GM21447 (cell line): ENCODE results near the gene TMPRSS2.

ENCODE experiments used
- ATAC-seq: cut with Tn5 transposase; IDR thresholded peaks from one replicate; pipeline ENCODE4 v1.9.1; 2021; ENCODE audit not compliant: unreplicated experiment

The TMPRSS2 gene

GRCh38 chr21:41451753-41452676 lies 55.9 kb downstream of the TMPRSS2 start:
- no peak for ATAC-seq

DNA sequence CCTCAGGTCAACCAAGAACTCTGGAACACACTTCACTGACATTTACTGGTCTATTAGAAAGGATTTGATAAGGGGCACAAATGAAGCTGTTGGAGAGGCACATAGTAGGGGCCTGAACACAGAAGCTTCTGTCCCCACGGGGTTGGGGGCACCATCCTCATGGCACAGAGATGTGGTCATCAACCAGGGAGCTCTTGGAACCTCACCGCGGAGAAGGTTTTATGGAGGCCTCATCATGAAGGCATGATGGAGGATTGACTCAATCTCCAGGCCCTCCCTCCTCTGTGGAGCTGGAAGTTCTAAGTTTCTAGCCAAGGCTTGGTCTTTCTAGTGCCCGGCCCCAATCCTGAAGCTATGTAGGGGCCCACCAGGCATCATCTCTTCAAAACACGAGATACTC lies 58.3 kb downstream of the TMPRSS2 start:
- ATAC-seq, result no peak

- no peak for ATAC-seq
Measured at GRCh38 chr21:41447356-41447755, 60.6 kb downstream of the TMPRSS2 start.

DNA sequence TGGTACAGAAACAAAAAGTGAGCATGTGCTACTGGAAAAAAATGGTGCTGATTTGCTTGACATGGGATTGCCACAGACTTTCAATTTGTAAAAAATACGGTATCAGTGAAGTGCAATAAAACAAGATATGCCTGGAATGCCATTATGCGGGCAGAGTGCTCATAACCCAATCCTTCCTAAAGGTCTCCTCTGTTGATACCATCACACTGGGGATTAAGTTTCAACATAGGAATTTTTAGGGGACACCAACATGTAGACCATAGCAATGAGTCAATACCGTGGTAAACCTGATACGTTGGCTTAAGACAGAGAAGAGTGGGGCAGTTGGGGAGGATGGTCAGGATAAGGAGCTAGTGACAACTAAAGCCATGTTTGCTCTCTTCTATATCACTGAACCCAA lies 61.4 kb downstream of the TMPRSS2 start:
- ATAC-seq, result no peak

GRCh38 chr21:41445465-41445862 lies 62.5 kb downstream of the TMPRSS2 start:
- ATAC-seq, result no peak

GRCh38 chr21:41444703-41445464 lies 63.1 kb downstream of the TMPRSS2 start:
- no peak for ATAC-seq

DNA sequence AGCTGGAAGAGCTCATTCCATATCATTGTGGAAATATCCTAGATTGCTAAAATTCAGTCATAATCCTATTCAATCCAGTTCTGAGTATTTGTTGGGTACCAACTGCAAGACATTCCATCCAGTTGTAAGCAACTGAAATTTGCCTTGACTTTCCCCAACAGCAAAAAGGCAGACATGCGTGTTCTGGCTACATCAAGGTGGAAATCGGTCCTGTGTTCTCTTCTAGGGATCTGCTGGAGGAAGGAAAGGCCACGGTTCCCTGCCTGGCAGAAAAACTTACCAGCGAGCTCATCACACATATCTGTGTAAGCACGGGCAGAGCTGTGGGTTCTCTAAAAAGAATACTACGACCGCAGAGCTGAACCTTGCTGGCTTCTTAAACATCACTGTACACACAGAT lies 64.4 kb downstream of the TMPRSS2 start:
- ATAC-seq, result no peak

- ATAC-seq, result no peak
Measured at GRCh38 chr21:41442481-41443186, 65.3 kb downstream of the TMPRSS2 start.

DNA sequence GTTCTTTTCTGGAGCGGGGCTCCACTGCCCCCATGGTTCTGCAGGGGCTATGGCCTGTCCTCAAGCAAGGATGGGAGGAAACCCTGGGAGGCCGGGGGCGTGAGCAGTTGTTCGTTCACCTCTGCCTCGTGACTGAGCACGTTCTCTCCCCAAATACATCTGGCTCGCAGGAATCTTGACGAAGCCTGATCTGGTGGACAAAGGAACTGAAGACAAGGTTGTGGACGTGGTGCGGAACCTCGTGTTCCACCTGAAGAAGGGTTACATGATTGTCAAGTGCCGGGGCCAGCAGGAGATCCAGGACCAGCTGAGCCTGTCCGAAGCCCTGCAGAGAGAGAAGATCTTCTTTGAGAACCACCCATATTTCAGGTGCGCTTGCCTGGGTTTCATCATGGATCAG lies 66.4 kb downstream of the TMPRSS2 start:
- ATAC-seq, result no peak

- ATAC-seq, result no peak
Measured at GRCh38 chr21:41439248-41439647, 68.7 kb downstream of the TMPRSS2 start.

- ATAC-seq, result no peak
Measured at GRCh38 chr21:41438425-41439113, 69.4 kb downstream of the TMPRSS2 start.

DNA sequence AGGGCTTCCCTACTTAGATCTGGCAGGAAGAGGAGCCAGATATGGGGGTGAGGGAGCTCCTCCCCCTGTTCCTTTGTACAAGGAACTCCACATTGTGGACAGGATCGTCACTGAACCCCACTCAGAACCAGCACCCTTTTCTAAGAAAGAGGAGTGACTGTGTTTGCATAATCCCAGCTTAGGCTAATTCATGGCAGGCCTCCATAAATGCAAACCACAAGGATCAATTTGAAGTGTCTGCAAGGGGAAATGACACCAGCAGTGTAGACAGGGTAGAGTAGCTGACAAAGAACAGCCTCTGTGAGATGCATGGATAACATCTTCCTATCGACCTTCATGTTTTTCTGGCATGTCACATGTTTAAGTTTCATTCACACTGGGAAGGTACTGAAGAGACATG lies 70.2 kb downstream of the TMPRSS2 start:
- ATAC-seq, result no peak

DNA sequence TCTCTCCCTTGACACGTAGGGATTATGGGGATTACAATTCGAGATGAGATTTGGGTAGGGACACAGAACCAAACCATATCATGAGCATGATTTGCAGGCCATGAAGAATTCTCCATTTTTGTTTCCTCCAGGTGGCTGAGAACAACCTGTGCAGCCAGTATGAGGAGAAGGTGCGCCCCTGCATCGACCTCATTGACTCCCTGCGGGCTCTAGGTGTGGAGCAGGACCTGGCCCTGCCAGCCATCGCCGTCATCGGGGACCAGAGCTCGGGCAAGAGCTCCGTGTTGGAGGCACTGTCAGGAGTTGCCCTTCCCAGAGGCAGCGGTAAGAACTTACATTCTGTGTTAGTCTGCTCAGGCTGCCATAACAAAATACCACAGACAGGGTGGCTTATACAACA lies 72.3 kb downstream of the TMPRSS2 start:
- ATAC-seq, result no peak

GRCh38 chr21:41433566-41433965 lies 74.4 kb downstream of the TMPRSS2 start:
- ATAC-seq, result no peak

DNA sequence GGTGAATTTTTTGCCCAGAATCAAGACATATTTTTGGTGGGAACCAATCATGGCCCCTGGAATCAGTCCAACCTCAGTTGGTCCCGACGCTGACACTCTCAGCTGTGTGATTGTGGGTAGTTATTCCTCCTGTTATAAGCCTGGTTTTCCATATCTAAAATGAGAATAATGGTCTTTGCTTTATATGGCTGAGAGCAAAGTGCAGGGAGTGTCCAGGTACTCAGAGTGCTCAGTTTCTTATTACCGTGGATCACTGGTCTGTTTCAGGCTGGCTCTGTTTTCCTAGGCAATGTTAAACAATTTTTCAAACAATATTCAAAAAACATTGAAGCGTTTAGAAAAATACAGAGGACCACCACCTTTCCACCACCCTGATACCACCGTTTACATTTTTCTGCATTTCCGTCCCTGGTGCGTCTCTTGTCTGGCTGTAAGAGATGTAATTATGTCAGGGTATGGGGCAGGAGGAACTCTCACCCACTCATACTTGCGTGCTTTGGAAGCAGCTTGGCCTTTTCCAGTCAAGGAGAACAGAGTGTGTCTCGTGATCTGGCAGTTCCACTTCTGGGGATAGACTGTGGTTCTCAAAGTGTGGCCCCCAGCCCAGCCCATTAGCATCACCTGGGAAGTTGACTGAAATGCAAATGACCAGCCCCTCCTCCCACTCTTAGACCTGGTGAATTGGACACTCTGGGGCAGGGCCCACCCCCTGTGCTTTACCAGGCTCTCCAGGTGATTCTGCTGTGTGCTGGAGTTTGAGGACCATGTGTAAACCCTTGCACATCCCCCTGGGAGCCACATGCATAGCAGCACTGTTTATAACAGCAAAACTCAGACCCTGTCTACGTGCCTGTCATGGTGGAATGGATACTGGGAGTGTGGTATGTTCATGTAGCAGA lies 75.1 kb downstream of the TMPRSS2 start:
- ATAC-seq, result no peak

DNA sequence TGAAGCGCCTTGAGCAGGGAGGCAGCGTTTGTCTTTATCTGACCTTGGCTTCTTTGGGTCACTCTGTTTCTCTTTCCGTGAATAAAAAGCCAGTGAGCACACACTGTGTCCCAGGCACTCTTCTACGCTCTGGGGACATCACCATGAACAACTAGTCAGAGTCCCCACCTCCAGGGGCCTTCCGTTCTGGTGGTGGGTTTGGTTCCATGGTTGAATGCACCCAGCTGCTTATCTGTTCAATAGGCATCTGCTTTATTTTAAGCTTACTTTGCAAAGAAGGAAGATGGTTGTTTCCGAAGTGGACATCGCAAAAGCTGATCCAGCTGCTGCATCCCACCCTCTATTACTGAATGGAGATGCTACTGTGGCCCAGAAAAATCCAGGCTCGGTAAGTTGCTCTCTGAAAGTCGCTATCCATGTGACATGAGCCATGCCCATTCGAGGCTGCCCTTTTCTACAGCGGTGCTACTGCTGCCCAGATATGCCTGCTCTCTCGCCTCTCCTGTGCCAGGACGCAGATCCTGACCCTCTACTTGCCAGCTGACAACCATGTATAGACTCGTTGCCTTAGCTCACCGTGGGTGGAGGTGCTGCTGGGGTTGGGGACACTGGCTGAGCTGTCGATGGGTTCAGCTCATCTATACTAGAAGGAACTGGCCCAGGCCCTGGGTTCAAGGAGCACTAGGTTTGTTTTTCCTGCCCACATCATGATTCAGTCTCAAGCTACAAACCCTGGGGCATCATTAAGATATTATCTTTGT lies 76.0 kb downstream of the TMPRSS2 start:
- peak; percentile 81 for ATAC-seq

DNA sequence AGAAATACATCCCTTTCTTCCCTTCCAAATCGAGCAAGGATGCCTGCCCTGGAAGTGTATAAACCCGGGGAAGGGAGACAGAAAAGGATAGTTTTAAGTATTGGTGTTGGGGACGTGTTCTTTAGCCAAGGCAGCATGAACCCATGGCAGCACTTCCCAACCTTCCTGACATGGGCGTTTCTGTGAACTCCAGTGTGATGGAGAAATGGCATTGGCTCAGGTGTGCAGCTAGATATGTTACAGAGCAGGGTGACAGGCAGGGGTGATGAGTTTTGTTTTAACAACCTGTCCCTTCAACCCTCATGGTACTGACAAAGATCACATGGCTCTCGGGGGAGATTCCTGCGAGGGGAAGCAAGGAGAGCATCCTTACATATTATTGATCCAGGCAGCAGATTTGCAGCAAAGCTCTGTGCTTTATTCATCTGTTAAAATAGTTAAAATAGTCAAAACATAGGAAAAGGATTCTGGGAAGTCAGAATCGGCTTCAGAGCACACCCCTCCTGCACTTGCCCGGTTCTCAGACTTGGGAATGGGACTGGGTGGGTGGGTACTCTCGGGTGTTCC lies 78.0 kb downstream of the TMPRSS2 start:
- ATAC-seq, result no peak

DNA sequence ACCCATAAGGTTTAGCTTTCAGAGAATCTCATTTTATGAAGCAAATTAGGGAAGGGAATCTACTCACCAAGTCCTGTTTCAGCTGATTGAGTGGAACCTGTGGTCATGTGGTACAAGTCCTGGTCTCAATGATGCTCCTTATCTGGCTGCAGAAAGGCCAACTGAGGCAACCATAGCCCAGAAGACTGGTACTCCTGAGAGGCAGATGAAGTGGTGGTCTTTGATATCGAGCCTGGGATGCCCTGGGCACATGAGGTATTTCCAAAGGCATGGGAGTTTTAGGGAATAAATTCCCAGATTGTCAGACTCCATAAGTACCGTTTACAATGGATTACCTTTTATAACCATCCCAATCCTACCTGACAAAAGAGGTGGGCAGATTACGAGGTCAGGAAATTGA lies 78.7 kb downstream of the TMPRSS2 start:
- ATAC-seq, result no peak

DNA sequence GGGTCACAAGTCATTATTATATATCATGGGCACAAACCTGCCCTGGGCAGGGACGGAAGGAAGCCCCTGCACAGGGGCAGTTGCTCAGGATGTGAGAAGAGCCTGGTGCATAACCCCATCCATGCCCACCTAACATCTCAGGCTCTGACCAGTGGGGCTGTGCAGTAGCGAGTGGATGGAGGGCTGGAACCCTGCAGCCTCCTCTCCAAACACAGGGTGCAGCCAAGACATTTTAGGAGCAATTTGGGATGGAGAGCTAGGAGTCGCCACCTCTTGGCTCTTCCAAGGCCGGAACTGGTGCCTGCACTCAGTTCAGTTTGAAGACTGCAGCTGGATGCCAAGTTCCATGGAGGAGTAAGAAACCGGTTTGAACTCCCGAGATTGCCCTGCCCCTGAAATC lies 79.1 kb downstream of the TMPRSS2 start:
- ATAC-seq, result no peak
